ENCODE measurements around the gene CHCHD6.
A peak's percentile ranks its signal among the peaks of the same experiment; 100 is the strongest.

The CHCHD6 gene

GRCh38 chr3:126946405-126946804 is 242.4 kb downstream of the CHCHD6 start:
- no peak for DNase-seq

DNA sequence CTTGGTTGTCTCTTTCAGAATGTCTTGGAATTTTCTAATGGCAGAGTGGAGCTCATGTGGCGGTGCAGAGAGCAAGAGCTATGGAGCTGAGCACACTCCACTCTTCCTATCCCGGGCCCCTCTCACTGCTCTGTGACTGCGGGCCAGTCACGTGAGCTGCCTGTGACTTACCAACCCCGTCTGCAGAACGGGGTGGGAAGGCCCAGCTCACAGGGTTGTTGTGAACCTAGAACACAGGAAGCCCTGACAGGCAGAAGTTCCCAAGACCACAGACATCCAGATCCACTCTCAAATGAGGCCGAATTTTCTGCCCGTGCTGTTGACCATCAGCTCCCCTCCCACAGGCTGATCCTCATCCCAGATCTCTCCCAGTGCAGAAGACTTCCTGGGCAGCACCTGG is 243.4 kb downstream of the CHCHD6 start:
- DNase-seq = no peak

DNA sequence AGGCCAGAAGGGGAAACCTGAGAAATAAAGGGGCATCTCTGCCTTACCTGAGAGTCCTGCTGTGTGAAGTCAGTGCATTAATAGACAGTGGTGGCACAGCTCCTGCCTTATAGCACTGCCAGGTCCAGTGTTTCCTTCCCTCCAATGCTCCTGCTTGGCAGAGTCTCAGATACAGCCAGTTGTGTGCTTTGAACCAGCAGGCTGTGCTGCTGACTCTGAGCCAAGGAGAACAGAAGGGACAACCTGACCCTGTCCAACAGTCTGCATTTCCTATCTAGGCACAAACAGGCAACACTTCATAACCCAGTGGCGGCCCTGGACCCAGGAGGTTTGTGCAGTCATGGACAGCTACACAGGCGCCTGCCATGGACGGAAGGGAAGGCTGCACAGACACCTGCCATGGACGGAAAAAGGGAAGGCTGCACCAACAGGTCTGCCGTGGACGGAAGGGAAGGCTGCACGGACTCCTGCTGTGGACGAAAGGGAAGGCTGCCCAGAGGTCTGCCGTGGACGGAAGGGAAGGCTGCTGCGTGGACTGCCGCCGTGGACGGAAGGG is 245.0 kb downstream of the CHCHD6 start:
- DNase-seq = peak; percentile 19 to 85

GRCh38 chr3:126951561-126951960 is 247.5 kb downstream of the CHCHD6 start:
- no peak for DNase-seq

GRCh38 chr3:126952261-126952982 is 248.4 kb downstream of the CHCHD6 start:
- DNase-seq = no peak

GRCh38 chr3:126952983-126953660 is 249.1 kb downstream of the CHCHD6 start:
- no peak for DNase-seq

DNA sequence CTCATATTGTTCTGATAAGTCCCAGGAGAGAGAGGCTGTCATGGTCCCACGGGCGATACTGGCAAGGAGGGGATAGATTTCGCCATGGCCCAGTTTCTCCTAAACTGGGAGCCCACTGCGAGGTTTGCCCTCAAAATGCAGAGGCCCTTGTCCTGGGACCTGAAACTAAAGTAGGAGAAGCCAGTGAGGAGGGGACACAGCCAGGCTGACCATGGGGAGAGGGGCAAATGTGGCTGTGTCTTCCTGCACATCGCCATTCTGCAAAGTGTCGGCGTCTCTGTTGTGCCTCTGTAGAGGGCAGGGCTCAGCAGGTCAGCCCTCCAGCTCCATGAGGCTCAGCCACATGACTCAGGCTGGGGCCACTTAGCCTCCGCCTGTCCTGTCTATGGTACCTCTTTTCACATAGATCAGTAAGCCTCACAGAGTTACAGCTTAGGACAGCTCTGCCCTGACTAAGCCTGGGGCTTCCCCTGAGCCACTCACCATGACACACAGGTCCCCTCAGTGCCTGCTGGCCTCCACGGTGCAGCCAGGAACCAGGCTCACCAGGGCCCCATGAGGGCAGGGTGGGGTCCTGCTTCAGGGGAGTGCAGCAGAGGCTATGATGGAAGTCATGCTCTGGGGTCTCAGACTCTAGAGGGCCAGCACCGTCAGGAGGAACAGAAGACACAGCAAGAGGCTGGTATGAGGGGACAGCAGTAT is 250.3 kb downstream of the CHCHD6 start:
- DNase-seq = no peak

GRCh38 chr3:126955004-126955790 is 251.2 kb downstream of the CHCHD6 start:
- DNase-seq = no peak

DNA sequence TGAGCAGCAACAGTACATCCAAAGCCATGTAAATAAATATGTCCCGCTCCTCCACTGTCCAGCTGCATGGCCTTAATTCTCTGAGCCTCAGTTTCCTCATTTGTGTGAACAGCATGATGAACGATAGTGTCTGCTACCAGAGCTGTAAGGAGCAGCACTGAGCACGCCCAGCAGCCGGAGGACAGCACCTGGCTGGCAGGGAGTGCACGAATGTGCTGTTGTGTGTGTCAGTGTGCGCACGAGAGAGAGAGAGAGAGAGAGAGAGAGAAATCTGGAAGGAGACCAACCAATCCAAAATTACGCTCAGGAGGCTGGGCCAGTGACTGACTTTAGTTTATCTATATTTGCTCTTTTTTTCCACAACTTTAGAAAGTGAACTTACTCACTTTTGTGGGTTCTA is 252.3 kb downstream of the CHCHD6 start:
- DNase-seq = no peak

GRCh38 chr3:126956866-126957650 is 253.0 kb downstream of the CHCHD6 start:
- no peak for DNase-seq

DNA sequence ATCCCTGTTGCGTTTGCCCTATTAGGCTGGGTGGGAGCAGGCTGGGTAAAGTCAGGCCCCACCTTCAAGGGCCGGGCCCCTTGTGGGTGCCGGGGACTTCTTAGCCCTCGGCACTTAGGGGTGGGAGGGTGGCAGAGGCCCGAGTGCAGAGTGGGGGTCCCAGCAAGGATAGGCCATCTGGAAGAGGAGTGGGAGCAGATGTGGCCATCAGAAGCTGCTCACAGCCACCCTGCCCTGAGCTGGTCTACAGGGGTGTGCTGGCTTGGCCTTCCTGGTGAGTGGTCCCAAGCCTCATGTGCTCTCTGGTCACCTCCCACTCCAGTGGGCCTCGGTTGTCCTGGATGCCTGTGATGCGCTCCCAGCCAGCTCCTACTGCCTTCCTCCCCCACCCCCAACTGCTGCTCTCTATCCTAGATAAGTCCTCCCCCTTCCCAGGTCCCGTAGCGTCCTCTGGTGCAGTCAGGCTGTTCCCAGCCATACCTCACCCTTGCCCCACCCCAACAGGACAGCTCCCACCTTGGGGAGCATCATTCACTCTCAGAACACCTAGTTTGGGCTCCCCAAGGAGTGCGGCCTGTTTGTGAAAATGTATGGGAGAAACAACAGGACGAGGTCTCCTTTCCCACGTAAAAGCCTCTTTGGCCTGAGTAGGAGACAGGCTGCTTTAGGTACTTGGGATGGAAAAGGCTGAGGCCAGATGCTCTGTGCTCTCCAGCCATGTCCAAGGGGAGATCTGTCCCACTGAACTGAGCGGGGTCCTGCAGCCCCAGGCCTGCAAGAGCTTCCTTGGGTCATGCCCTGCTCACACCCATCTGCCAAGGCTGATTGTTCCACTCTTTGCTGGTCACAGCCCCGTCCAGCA is 254.0 kb downstream of the CHCHD6 start:
- no peak for DNase-seq

- DNase-seq = no peak
These were observed 254.6 kb downstream of the CHCHD6 start for GRCh38 chr3:126958638-126959085.

GRCh38 chr3:126959136-126959920 is 255.3 kb downstream of the CHCHD6 start:
- peak in 1 of 2 experiments; percentile 18 for DNase-seq

DNA sequence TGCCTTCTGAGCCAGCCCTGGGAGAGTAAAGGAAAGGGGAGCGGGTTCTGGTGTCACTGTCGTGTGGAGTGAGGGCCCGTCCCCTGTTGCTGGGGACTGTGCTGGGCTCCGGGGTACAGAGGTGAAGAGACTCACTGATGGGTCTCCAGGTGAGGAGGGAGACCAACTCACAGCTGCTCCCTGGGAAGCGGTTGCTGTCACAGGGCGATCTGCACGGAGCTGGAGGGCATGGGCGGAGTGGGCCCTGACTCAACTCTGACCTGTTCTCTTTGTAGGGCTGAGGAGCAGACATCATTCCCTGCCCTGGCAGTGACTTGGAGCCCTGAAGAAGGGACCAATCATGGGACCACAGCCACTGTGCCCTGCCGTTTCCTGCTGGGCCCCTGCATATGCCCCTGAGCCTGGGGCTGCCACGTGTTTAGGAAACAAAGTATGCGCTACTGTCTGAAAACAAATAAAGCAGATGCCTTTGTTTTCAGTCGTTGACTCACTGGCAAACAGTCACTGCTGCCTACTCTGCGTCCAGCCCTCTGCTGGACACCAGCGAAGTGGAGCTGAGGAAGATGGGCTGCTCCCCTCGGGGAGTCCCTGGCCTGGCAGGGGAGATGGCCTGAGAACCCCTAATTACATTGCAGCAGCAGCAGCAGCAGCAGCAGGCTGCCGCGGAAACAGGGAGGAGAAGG is 256.0 kb downstream of the CHCHD6 start:
- peak in 1 of 2 experiments; percentile 15 for DNase-seq

- DNase-seq = peak; percentile 56 to 61
These were observed 256.6 kb downstream of the CHCHD6 start for GRCh38 chr3:126960604-126960995.

GRCh38 chr3:126961191-126961790 is 257.3 kb downstream of the CHCHD6 start:
- peak; percentile 86 to 92 for DNase-seq

GRCh38 chr3:126961791-126962461 is 257.9 kb downstream of the CHCHD6 start:
- DNase-seq = no peak

- DNase-seq = no peak
These were observed 258.7 kb downstream of the CHCHD6 start for GRCh38 chr3:126962756-126963155.

Measured in NCI-H446 (cell line).